HG03175 (cell line): ENCODE data around the gene CCDC178.
"Not testable (repeated sequence)": the region's sequence is repeated elsewhere in the genome, so short reads cannot be mapped to it uniquely, and the experiment has no call there.

ENCODE experiments used
- ATAC-seq: cut with Tn5 transposase; IDR thresholded peaks from one replicate; pipeline ENCODE4 v1.9.1; 2021; ENCODE audit warnings: mild to moderate bottlenecking, moderate library complexity; ENCODE audit not compliant: unreplicated experiment

Gene CCDC178

DNA sequence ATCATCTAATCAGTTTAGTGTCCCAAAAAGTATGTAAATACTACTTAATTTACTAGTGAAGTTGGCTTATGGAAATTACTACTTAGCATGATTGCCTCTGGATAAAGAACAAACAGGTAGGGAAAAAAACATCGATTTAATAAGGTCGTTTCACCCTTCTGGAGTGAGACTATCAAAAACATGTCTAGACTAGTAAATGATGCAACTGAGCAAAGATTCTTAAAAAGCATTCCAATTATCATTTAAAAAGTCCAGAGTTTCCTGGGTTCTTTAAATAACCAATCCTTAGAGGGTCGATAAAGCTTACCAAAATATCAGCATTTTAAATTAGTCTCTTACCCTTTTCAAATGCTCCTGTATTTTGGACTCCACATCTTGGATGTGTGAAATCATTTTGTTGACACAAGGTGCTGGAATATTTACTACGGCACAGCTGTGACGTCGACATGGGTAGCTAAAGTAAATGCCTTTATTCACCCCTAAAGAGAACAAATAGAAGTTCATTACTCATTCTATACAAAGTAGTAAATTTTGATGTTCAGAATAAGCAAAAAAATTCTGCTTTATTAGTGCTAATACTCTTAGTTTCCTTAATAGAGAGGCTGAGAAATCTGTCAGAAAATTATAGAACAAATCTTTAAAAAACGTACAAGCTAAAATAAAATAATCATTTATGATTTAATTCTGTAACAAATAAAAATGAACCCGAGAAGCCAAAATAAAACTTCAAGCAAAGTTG, 70.6 kb downstream of the CCDC178 start:
- no peak for ATAC-seq

DNA sequence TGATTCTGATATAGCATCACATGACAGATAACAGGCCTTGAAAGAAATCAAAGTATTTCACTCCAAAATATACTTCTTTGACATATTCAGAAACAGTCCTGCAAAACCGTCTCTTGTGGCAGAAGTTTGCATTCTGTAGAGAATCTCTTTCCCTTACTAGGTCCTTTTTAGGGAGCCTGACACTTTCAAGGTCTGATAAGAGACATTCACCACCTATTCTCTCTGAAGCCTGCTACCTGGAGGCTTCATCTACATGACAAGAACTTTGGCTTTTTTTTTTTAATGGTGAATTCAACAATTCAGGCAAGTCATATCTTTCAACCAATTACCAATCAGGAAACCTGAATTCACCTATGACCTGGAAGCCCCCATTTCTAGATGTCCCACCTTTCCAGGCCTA, 83.8 kb downstream of the CCDC178 start:
- ATAC-seq = no peak

DNA sequence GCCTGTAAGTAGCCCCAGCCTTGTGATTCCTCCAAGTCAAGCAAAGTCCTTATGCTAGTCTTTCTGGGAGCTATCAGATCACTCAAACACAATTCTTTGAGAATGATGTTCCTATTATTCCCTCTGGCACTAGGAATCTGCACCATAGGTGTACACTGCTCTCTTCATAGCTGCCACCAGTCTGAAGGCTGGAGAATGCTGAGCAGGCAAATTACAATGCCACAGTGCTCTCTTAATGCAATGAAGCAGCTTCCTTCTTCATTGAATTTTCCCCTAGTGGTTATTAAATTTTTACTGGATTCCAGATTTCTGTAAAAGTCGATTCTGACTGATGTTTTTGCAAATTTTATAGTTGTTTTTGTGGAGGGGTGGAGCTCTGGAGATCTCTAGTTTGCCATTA, 84.8 kb downstream of the CCDC178 start:
- ATAC-seq = no peak

DNA sequence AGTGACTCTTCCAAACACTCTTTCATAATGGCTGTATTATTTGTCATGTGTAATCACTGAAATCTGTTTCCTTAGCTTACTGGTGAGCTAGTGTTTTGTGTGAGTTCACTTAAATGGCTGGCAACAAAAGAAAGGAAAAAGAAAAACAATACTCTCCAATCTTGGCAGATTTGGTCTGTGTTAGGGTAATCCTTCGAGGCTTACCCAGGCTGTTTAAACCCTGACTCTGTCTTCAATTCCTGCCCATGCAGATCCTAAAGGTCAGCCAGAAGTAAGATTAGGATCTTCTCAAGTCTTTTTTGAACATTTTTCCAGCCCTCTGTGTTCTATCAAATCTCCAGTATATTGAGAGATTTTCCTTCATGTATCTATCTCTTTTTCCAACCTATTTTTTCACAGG, 85.3 kb downstream of the CCDC178 start:
- ATAC-seq = no peak

DNA sequence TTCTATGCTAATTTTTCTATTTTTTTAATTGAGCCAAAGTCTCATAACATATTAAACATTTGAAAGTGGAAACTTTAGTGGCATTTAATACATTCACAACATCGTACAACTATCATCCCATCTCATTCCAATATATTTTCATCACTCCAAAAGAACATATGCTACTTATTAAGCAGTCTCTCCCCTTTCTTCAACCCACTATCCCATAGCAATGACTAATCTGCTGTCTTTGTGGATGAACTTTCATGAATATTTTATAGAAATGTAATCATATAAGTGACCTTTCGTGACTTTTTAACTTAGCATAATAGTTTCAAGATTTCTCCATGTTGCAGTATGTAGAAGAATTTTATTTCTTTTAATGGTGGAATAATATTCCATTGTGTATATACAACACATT, 90.3 kb downstream of the CCDC178 start:
- ATAC-seq = no peak

DNA sequence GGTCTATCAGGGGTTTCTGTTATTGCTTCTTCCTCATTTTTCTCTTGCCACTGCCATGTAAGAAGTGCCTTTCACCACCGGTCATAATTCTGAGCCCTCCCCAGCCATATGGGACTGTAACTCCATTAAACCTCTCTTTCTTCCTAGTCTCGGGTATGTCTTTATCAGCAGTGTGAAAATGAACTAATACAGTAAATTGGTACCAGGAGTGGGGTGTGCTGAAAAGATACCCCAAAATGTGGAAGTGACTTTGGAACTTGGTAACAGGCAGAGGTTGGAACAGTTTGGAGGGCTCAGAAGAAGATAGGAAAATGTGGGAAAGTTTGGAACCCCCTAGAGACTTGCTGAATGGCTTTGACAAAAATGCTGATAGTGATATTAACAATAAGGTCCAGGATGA, 100.8 kb downstream of the CCDC178 start:
- ATAC-seq = not testable (repeated sequence)

DNA sequence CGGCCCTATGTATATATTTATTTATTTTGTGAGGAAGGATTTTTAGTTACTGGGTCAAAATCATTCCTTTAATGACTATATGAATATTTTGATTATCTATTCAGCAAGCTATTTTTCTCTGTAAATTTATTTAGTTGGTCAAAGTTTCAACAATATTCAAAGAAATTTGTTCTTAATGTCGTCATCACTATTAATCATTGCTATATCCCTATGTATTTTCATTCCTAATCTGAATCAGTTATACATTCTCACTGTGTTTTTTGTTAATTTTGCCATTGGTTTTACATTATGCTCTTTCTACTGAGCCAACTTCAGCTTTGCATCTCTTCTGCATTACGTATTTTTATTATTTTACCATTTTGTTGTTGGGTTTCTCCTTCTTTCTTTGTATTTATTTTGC, 105.7 kb downstream of the CCDC178 start:
- ATAC-seq = no peak

DNA sequence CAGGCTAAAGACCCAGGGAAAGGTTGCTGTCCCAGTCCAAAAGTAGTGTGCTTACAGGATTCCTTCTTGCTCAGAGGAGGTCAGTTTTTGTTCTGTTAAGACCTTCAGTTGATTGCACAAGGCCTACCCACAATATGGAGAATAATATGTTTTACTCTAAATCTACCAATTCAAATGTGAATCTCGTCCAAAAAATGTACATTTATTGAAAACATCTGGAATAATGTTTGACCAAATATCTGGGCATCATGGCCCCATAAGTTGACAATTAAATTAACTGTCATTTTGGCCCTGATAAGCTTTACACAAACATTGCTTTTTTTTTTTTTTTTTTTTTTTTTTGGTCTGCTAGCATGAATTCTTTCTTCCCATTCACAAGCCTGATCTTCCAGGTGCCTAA, 109.8 kb downstream of the CCDC178 start:
- no peak for ATAC-seq

DNA sequence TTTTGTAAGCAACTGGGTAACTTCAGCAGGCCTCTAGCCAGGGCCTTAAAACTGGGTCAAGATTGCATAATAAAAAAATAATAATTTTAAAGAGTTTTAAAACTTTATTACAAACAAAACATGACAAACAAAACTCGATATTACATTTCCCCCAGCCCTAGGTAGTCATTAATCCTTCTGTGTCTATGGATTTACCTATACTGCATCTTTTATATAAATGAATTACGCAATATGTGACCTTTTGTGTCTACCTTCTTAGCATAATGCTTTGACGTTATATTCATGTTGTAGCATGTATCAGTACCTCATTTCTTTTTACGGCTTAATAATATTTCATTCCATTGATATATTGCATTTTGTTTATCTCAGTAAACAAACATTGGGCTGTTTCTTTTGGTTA, 113.5 kb downstream of the CCDC178 start:
- ATAC-seq = no peak

DNA sequence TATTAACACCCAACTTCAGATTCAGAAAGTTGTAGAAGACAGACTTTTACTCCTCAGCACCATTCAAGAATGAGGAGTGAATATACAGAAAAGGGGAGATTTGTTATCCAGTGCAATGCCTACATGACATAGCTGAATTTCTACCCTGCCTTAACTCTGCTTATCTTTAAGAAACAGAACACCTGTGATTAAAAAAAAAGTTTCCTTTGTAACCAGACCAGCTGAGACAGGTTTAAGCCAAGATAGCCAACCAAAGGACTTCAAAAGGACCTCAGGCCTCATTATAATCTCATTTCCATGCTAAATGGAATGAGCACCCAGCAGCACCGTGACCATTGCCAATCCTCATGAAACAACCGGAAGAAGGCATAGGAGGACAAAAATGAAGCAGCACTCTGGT, 122.9 kb downstream of the CCDC178 start:
- ATAC-seq = no peak

DNA sequence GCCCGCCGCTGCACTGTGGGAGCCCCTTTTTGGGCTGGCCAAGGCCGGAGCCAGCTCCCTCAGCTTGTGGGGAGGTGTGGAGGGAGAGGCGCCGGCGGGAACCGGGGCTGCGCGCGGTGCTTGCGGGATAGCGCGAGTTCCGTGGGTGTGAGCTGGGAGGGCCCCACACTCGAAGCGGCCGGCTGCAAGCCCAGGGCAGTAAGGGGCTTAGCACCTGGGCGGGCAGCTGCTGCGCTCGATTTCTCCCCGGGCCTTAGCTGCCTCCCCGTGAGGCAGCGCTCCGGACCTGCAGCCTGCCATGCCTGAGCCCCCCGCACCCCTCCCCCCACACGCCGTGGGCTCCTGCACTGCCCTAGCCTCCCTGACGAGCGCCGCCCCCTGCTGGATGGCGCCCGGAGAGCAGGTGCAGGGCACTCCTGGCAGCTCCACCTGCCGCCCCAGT, 124.4 kb downstream of the CCDC178 start:
- no peak for ATAC-seq

DNA sequence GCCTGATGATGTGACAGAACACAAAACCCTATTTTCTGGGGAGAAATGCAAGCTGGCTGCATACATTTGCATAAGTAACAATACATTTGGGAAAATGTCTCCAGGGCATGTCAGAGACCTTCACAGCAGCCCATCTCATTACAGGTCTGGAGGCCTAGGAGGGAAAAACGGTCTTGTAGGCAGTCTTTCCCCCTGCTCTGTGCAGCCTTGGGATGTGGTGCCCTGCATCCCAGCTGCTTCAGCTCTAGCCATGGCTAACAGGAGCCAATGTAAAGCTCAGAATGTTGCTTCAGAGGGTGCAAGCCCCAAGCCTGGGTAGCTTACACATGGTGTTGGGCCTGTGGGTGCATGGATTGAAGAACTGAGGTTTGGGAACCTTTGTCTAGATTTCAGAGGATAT, 133.0 kb downstream of the CCDC178 start:
- ATAC-seq = no peak

DNA sequence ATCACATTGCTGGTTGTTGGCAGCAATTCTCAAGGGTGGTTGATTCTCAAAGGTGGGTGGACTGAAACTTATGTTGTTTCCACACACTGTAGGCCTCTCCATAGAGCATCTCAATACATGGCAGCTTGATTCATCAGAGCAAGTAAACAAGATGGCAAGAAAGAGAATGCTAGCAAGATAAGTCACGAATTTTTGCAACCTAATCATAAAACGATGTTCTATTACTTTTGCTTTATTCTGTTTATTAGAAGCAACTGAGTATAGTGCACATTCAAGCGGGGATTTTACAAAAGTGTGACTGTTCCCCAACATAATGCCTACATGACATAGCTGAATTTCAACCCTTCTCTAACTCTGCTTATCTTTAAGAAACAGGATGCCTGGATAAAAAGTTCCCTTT, 136.2 kb downstream of the CCDC178 start:
- ATAC-seq = no peak

DNA sequence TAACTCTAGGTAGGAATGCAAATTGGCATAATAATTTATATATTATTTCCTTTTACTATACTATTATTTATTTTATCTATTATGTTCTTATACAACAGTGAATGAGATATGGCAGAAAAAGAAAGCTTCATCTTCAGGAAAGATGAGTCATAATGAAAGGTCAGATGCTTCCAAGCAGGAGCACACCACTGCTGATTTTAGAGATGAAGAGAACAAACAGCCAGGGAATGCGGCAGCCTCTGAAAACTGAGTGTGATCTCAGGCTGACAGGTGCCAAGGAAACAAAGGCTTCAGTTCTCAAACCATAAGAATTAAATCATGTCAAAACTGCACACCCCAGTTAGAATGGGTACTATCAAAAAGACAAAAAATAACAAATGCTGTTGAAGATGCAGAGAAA, 149.0 kb downstream of the CCDC178 start:
- no peak for ATAC-seq

DNA sequence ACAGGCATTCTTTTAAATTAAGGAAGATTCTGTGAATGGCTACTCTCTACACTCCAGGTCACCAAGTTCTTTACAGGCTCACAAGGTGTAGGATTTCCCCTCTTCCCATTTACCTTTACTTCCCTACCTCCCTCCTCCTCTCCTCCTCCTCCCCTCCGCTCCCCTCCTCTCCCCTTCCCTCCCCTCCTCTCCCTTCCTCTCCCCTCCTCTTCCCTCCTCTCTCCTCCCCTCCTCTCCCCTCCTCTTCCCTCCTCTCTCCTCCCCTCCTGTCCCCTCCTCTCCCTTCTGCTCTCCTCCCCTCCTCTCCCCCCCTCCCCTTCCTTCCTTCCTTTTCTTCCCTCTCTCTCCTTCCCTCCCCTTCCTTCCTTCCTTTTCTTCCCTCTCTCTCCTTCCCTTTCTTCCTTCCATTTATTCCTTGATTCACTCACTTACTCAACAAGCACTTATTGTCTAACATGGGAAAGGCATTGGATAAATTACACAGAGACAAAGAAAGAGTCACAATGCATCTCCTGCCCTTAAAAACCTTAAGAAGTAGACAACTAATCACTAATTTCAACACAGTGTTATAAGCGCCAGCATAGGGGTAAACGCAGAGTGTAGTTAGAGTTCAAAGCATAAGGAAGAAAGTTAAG, 152.3 kb downstream of the CCDC178 start:
- ATAC-seq = no peak

DNA sequence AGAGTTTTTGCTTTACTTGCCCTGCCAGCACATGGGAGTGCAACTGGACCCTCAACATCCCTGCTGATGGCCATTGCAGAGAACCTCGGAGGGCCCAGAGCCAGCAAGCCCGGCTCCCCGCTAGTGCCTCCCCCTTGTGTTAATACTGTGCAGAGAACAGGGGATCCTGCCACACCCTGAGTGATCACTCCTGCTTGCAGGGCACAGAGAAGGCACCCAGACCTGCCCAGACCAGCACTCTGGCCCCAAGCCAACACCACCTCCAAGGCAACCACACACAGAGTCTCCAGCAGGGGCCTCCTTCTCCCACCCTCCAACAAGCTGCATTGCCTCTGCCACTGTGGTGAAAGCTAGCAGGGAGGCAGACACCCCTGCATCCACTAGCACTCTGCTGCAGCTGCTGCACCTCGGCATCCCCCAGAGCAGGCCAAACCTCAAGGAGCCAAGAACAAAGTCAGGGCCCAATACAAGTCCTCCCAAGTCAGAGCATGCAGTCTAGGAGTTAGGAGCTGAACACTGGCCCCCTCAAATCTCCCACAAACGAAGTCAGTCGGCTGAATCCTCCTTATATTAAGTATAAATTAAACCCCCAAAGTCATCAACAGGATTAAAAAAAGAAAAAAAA, 157.7 kb downstream of the CCDC178 start:
- ATAC-seq = no peak

DNA sequence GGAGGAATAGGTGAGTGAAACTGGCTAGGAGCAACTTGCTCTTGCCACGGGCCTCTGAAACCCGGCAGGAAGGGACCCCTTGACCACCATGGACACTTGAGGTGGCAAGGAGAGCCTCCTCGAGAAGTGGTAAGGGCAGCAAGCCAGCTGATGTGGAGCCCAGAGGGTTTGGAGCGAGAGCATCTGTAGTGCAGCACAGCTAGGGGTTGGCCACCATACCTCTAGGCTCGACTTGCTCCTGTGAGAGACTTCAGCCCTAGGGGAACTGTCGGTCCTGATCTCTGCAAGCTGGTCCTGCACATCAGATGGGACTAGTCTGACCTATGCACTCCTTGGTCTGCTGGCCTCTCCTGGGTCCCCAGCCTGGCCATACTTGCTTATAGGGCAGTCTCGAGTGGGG, 158.4 kb downstream of the CCDC178 start:
- no peak for ATAC-seq

DNA sequence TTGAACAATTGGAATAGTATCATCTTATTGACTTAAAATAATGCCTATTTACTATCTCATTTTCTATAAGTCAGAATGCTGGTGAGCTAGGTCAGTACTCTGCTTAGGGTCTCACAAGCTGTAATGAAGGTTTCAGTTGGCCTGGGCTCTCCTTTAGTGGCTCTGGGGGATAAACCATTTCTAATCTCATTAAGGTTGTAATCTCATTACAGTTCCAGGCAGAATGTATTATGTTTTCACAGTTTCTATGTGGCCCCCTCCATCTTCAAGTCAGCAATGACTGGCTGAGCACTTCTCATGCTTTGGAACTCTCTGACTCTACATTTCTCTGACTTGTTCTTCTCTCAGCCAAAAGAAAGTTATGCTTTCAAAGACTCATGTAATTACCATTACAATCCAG, 163.1 kb downstream of the CCDC178 start:
- ATAC-seq = no peak

DNA sequence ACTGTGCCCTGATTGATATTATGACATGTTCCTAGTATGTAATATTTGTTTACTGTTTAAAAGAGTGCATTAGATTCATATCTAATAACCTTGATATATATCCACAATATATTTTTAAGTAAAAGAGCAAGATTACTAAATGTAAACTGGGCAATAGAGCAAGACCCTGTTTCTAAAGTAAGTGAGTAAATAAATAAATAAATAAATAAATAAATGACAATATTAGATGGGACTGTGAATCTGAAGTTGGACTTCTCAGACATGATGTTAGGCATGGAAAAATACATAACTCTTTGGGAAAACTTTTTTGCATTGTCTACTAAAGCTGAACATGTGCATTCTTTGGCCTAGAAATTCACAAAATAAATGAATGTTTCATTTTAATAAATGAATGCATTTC, 164.7 kb downstream of the CCDC178 start:
- ATAC-seq = no peak

DNA sequence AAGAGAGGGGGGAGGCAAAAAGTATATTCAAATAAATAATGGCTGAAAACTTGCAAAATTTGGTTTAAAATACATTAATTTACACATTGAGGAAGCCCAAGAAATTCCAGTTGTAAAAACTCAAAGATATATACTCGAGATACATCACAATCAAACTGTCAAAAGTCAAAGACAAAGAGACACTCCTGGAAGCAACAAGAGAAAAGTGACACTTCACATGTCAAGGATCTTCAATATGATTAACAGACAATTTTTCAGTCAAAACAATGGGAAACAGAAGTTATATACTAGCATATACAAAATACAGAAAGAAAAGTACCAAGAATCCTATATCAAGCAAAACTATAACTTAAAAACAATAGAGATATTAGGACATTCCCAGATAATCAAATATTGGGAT, 170.2 kb downstream of the CCDC178 start:
- ATAC-seq = no peak

DNA sequence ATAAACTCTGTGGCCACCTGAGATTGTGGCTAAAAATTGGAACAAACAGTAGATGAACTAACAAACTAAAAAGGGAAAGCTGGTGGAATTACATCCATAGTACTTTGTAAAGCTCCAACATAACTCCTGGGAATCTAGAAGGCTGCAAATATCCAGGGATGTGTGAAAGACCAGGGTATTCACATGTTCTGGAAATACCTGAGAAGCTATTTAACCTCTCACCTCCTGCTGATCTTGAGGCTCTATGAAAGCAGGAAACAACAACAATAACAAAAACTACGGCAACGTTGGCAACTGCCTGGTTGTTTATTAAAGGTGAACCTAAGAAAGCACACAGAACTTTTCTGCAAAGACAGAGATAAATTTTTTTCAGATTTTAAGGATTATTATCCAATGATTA, 171.3 kb downstream of the CCDC178 start:
- ATAC-seq = no peak

DNA sequence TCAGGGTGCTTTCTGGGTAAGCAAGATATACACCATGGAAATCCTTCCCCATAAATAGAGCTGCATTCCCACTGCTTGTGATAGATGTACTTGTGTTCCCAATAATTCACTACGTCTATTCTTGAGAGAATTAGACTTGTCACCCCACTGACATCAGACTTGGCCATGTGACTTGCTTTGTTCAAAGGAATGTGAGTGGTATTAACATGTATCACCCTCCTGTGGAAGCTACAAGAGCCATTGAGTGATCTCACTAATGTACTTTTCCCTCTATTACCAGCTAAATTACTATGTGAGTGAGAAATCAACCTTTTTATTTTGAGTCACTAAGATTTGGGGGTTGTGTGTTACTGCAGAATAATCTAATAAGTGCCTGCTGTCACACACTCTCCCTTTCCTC, 176.0 kb downstream of the CCDC178 start:
- ATAC-seq = no peak
